Measurements from ENCODE around the gene HOXC5. TPM values are rescaled to one million over a fixed set of nuclear protein-coding genes. Genes with fewer than 3 reads are reported as not detected.

The HOXC5 gene
- total RNA-seq, 6 experiments from 2014 or later = not detected

GRCh38 chr12:54050482-54050810 lies 17.6 kb downstream of the HOXC5 start:
- intact Hi-C loops (cut with DNase I) = no loop called here

GRCh38 chr12:54051026-54051842 lies 18.4 kb downstream of the HOXC5 start:
- H3K4me3 ChIP-seq = no peak overlapping the region
- intact Hi-C loops (cut with DNase I) = no loop called here
- H3K4me1 ChIP-seq = no peaks in the 10 kb centered on the region
- H3K36me3 ChIP-seq = no peaks in the 10 kb centered on the region
- 11% methylated on average over 8 of the region's 12 CpGs for WGBS (ENCODE audit: insufficient coverage, low coverage, low lambda C conversion rate, missing lambda C conversion rate)
- H3K27ac ChIP-seq = no peak overlapping the region
- no peaks in the 10 kb centered on the region for H3K9me3 ChIP-seq
- DNase-seq = no peak
- ATAC-seq = peak in 1 of 4 donors; percentile 22
- H3K27me3 ChIP-seq = peaks cover 0 to 64% of the 10 kb centered on the region in 2 donors
- TF ChIP-seq POLR2A (IDR thresholded peaks at IDR 0.05) (no peak), CTCF (IDR thresholded peaks at IDR 0.05) (no peak)

More at GRCh38 chr12:54050482-54050810, 17.6 kb downstream of the HOXC5 start:
- no peak for TF ChIP-seq POLR2A (IDR thresholded peaks at IDR 0.05)
- TF ChIP-seq CTCF (IDR thresholded peaks at IDR 0.05) = no peak
- no peaks in the 10 kb centered on the region for H3K4me1 ChIP-seq
- peaks cover 0 to 64% of the 10 kb centered on the region in 2 donors for H3K27me3 ChIP-seq
- no peaks in the 10 kb centered on the region for H3K9me3 ChIP-seq
- H3K27ac ChIP-seq = no peak overlapping the region
- H3K36me3 ChIP-seq = no peaks in the 10 kb centered on the region
- no peak for DNase-seq
- H3K4me3 ChIP-seq = no peak overlapping the region
- no peak for ATAC-seq
- WGBS (ENCODE audit: insufficient coverage, low coverage, low lambda C conversion rate, missing lambda C conversion rate) = 3% methylated on average over 2 of the region's 2 CpGs

- intact Hi-C loops (cut with DNase I) = no loop called here
- TF ChIP-seq CTCF (IDR thresholded peaks at IDR 0.05) (no peak), POLR2A (IDR thresholded peaks at IDR 0.05) (no peak)
- no peak overlapping the region for H3K27ac ChIP-seq
- H3K4me1 ChIP-seq = no peaks in the 10 kb centered on the region
- H3K9me3 ChIP-seq = no peaks in the 10 kb centered on the region
- 4% methylated on average over 24 of the region's 24 CpGs for WGBS (ENCODE audit: insufficient coverage, low coverage, low lambda C conversion rate, missing lambda C conversion rate)
- no peak overlapping the region for H3K4me3 ChIP-seq
- no peak for ATAC-seq
- H3K36me3 ChIP-seq = no peaks in the 10 kb centered on the region
- DNase-seq = no peak
- peaks cover 0 to 57% of the 10 kb centered on the region in 2 donors for H3K27me3 ChIP-seq
Measured at GRCh38 chr12:54051874-54052437, 19.1 kb downstream of the HOXC5 start.

GRCh38 chr12:54052438-54053002 lies 19.7 kb downstream of the HOXC5 start:
- TF ChIP-seq CTCF (IDR thresholded peaks at IDR 0.05) (no peak), POLR2A (IDR thresholded peaks at IDR 0.05) (no peak)
- peaks cover 0 to 51% of the 10 kb centered on the region in 2 donors for H3K27me3 ChIP-seq
- ATAC-seq (no peak), DNase-seq (no peak)
- H3K36me3 ChIP-seq = no peaks in the 10 kb centered on the region
- no peaks in the 10 kb centered on the region for H3K4me1 ChIP-seq
- H3K4me3 ChIP-seq = no peak overlapping the region
- intact Hi-C loops (cut with DNase I) = no loop called here
- WGBS (ENCODE audit: insufficient coverage, low coverage, low lambda C conversion rate, missing lambda C conversion rate) = 10% methylated on average over 8 of the region's 10 CpGs
- H3K9me3 ChIP-seq = no peaks in the 10 kb centered on the region
- H3K27ac ChIP-seq = no peak overlapping the region
